HG03439 (cell line): ENCODE data around the gene HDHD2.
A peak's percentile ranks its signal among the peaks of the same experiment; 100 is the strongest.

Experiments used
- ATAC-seq: cut with Tn5 transposase; IDR thresholded peaks from one replicate; pipeline ENCODE4 v1.9.1; 2021; ENCODE audit warnings: mild to moderate bottlenecking, moderate library complexity; ENCODE audit not compliant: unreplicated experiment

HDHD2 gene

GRCh38 chr18:47149457-47150028 lies 757 bp downstream of the HDHD2 start:
- ATAC-seq: no peak

GRCh38 chr18:47146206-47146605 lies 4.1 kb downstream of the HDHD2 start:
- no peak for ATAC-seq

- ATAC-seq: no peak
Observed at GRCh38 chr18:47143899-47144485, 6.3 kb downstream of the HDHD2 start.

- ATAC-seq: no peak
Observed at GRCh38 chr18:47143153-47143552, 7.1 kb downstream of the HDHD2 start.

- ATAC-seq: no peak
Observed at GRCh38 chr18:47141289-47141688, 9.0 kb downstream of the HDHD2 start.

GRCh38 chr18:47121146-47121545 lies 29.2 kb downstream of the HDHD2 start:
- no peak for ATAC-seq

- ATAC-seq: peak; percentile 89
Observed at GRCh38 chr18:47120428-47120827, 29.9 kb downstream of the HDHD2 start.

GRCh38 chr18:47118981-47119380 lies 31.3 kb downstream of the HDHD2 start:
- ATAC-seq: no peak

GRCh38 chr18:47115205-47115604 lies 35.1 kb downstream of the HDHD2 start:
- no peak for ATAC-seq

- ATAC-seq: no peak
Observed at GRCh38 chr18:47113796-47114540, 36.3 kb downstream of the HDHD2 start.

GRCh38 chr18:47110492-47111274 lies 39.6 kb downstream of the HDHD2 start:
- no peak for ATAC-seq

- ATAC-seq: no peak
Observed at GRCh38 chr18:47109720-47110119, 40.6 kb downstream of the HDHD2 start.

- ATAC-seq: no peak
Observed at GRCh38 chr18:47108998-47109405, 41.3 kb downstream of the HDHD2 start.

- no peak for ATAC-seq
Observed at GRCh38 chr18:47108373-47108772, 41.9 kb downstream of the HDHD2 start.

GRCh38 chr18:47100212-47100831 lies 50.0 kb downstream of the HDHD2 start:
- no peak for ATAC-seq

- no peak for ATAC-seq
Observed at GRCh38 chr18:47095810-47096209, 54.5 kb downstream of the HDHD2 start.

- ATAC-seq: no peak
Observed at GRCh38 chr18:47087676-47088075, 62.6 kb downstream of the HDHD2 start.

- no peak for ATAC-seq
Observed at GRCh38 chr18:47081578-47081977, 68.7 kb downstream of the HDHD2 start.

GRCh38 chr18:47080872-47081271 lies 69.4 kb downstream of the HDHD2 start:
- no peak for ATAC-seq

- ATAC-seq: no peak
Observed at GRCh38 chr18:47077111-47077510, 73.2 kb downstream of the HDHD2 start.
